Subcutaneous abdominal adipose tissue (tissue), 5 donors: ENCODE results near the gene PCSK5.
A peak's percentile ranks its signal among the peaks of the same experiment; 100 is the strongest.

Experiments used
- H3K27ac ChIP-seq: one replicate; pipeline ENCODE4 v1.7.0; 2013; ENCODE audit warnings: low read depth, mild to moderate bottlenecking, inconsistent platforms, low read length, moderate library complexity
- H3K27me3 ChIP-seq, 5 donors: one replicate each; pipeline ENCODE4 v1.7.0; 2013; ENCODE audit warnings: low read length in 5 of 5, inconsistent platforms in 1 of 5; ENCODE audit not compliant: control insufficient read depth in 5 of 5, insufficient read depth in 4 of 5
- H3K36me3 ChIP-seq, 5 donors: one replicate each; pipeline ENCODE4 v1.7.0; 2013; ENCODE audit warnings: low read length in 5 of 5; ENCODE audit not compliant: control insufficient read depth in 5 of 5, insufficient read depth in 5 of 5
- H3K4me1 ChIP-seq, 5 donors: one replicate each; pipeline ENCODE4 v1.7.0; 2013; ENCODE audit warnings: low read length in 5 of 5, mild to moderate bottlenecking in 3 of 5, moderate library complexity in 1 of 5; ENCODE audit not compliant: control insufficient read depth in 5 of 5, insufficient read depth in 5 of 5
- H3K4me3 ChIP-seq, 5 donors: one replicate each; pipeline ENCODE4 v1.7.0; 2013; ENCODE audit warnings: low read length in 5 of 5, low read depth in 1 of 5
- H3K9ac ChIP-seq, 5 donors: one replicate each; pipeline ENCODE4 v1.7.0; 2013; ENCODE audit warnings: low read length in 5 of 5, mild to moderate bottlenecking in 4 of 5, moderate library complexity in 3 of 5
- H3K9me3 ChIP-seq, 5 donors: one replicate each; pipeline ENCODE4 v1.7.0; 2013; ENCODE audit warnings: low read length in 5 of 5; ENCODE audit not compliant: control insufficient read depth in 5 of 5
- donor health status: healthy.
- donor health status: healthy.
- donor health status: healthy.
- donor health status: healthy.
- donor health status: healthy.

PCSK5 gene

GRCh38 chr9:75974016-75974766 is 83.7 kb downstream of the PCSK5 start:
- H3K4me1 ChIP-seq: peaks cover 0 to 24% (median 9%) of the 10 kb centered on the region in 5 donors
- H3K36me3 ChIP-seq: no peaks in the 10 kb centered on the region
- H3K27ac ChIP-seq: no peak overlapping the region
- H3K9ac ChIP-seq: no peak overlapping the region
- H3K9me3 ChIP-seq: no peaks in the 10 kb centered on the region
- H3K4me3 ChIP-seq: no peak overlapping the region
- H3K27me3 ChIP-seq: no peaks in the 10 kb centered on the region

GRCh38 chr9:75975071-75975470 is 84.6 kb downstream of the PCSK5 start:
- no peaks in the 10 kb centered on the region for H3K9me3 ChIP-seq
- H3K36me3 ChIP-seq: no peaks in the 10 kb centered on the region
- H3K4me1 ChIP-seq: peaks cover 0 to 22% (median 9%) of the 10 kb centered on the region in 5 donors
- no peak overlapping the region for H3K4me3 ChIP-seq
- no peak overlapping the region for H3K9ac ChIP-seq
- no peak overlapping the region for H3K27ac ChIP-seq
- H3K27me3 ChIP-seq: no peaks in the 10 kb centered on the region

- Histone ChIP-seq H3K4me1 (peaks cover 0 to 15% (median 9%) of the 10 kb centered on the region in 5 donors), H3K27me3 (no peaks in the 10 kb centered on the region), H3K9me3 (no peaks in the 10 kb centered on the region), H3K27ac (no peak overlapping the region), H3K4me3 (no peak overlapping the region), H3K36me3 (no peaks in the 10 kb centered on the region), H3K9ac (peak overlapping the region in 1 of 5 donors; percentile 20)
Observed at GRCh38 chr9:75976549-75976948, 86.1 kb downstream of the PCSK5 start.

DNA sequence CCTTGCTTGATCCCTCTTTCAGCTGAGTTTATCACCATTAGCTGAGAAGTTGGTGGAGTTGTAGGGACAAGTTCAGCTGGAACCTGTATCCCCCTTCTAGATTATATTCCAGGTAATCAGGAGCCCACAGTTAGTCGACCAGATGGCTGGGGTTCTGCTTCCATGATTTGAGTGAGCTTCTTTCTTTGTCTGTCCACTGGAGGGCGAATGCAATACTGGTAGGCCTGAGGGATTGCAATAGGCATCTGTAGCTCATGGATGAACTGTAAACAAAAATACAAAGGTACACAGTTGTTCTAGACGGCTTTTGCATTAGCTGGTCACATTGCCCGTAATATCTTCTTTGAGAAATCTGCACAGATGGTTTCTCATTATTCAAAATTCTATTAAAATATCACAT is 88.9 kb downstream of the PCSK5 start:
- Histone ChIP-seq H3K4me1 (peaks cover 0 to 12% (median 4%) of the 10 kb centered on the region in 5 donors), H3K27ac (no peak overlapping the region)

GRCh38 chr9:75983319-75984045 is 93.0 kb downstream of the PCSK5 start:
- Histone ChIP-seq H3K9me3 (no peaks in the 10 kb centered on the region), H3K27ac (no peak overlapping the region), H3K9ac (no peak overlapping the region), H3K27me3 (no peaks in the 10 kb centered on the region), H3K4me1 (peaks cover 0 to 5% (median 0%) of the 10 kb centered on the region in 5 donors), H3K4me3 (no peak overlapping the region), H3K36me3 (peaks cover 0 to 19% (median 12%) of the 10 kb centered on the region in 5 donors)

More for the DNA sequence above, 88.9 kb downstream of the PCSK5 start:
- no peaks in the 10 kb centered on the region for H3K9me3 ChIP-seq
- no peak overlapping the region for H3K4me3 ChIP-seq
- no peaks in the 10 kb centered on the region for H3K27me3 ChIP-seq
- H3K36me3 ChIP-seq: no peaks in the 10 kb centered on the region
- H3K9ac ChIP-seq: no peak overlapping the region

- Histone ChIP-seq H3K4me1 (peaks cover 0 to 7% (median 0%) of the 10 kb centered on the region in 5 donors), H3K27ac (no peak overlapping the region), H3K9me3 (no peaks in the 10 kb centered on the region), H3K4me3 (no peak overlapping the region), H3K9ac (no peak overlapping the region), H3K27me3 (no peaks in the 10 kb centered on the region), H3K36me3 (peaks cover 0 to 19% (median 12%) of the 10 kb centered on the region in 5 donors)
Observed at GRCh38 chr9:75985515-75985914, 95.0 kb downstream of the PCSK5 start.

- Histone ChIP-seq H3K9ac (no peak overlapping the region), H3K4me3 (no peak overlapping the region), H3K4me1 (peaks cover 2 to 13% (median 6%) of the 10 kb centered on the region in 5 donors), H3K27ac (no peak overlapping the region), H3K36me3 (peaks cover 0 to 21% (median 12%) of the 10 kb centered on the region in 5 donors), H3K27me3 (no peaks in the 10 kb centered on the region), H3K9me3 (no peaks in the 10 kb centered on the region)
Observed at GRCh38 chr9:75988663-75989062, 98.2 kb downstream of the PCSK5 start.

DNA sequence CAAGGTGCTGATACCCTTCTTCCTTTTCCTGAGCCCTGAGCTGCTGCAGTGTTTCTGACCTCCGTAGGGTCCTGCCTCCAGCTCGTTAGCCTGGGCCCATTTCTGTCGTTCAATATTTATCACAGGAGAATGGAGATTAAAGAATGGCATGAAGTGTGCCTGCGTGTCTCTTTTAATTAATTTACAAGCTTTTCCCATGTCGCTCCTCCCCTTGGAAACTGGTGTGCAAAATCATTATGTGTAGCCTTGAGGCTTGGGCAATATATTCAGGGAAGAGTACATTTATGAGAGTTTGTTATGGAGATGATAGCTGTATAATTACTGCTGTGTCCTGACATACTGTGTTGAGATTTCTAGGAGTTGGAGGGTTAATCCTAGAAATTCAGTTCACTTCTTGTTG is 99.7 kb downstream of the PCSK5 start:
- H3K9me3 ChIP-seq: no peaks in the 10 kb centered on the region
- no peak overlapping the region for H3K9ac ChIP-seq
- H3K4me3 ChIP-seq: no peak overlapping the region
- H3K27ac ChIP-seq: no peak overlapping the region
- H3K27me3 ChIP-seq: no peaks in the 10 kb centered on the region
- peaks cover 2 to 13% (median 6%) of the 10 kb centered on the region in 5 donors for H3K4me1 ChIP-seq
- H3K36me3 ChIP-seq: peaks cover 0 to 22% (median 12%) of the 10 kb centered on the region in 5 donors

- Histone ChIP-seq H3K9ac (no peak overlapping the region), H3K27me3 (no peaks in the 10 kb centered on the region), H3K36me3 (peaks cover 0 to 22% (median 12%) of the 10 kb centered on the region in 5 donors), H3K27ac (no peak overlapping the region), H3K4me3 (no peak overlapping the region), H3K4me1 (peaks cover 2 to 13% (median 6%) of the 10 kb centered on the region in 5 donors), H3K9me3 (no peaks in the 10 kb centered on the region)
Observed at GRCh38 chr9:75990576-75991304, 100.3 kb downstream of the PCSK5 start.
